T-helper 22 cell (primary cell): ENCODE measurements around the gene ANKRD24.
A peak's percentile ranks its signal among the peaks of the same experiment; 100 is the strongest.
"Not testable (repeated sequence)": the region's sequence is repeated elsewhere in the genome, so short reads cannot be mapped to it uniquely, and the experiment has no call there.

Source experiments
- DNase-seq: peaks from one replicate; pipeline ENCODE4 v3.0.0-alpha.2; 2020; ENCODE audit warnings: low read depth

Gene ANKRD24

DNA sequence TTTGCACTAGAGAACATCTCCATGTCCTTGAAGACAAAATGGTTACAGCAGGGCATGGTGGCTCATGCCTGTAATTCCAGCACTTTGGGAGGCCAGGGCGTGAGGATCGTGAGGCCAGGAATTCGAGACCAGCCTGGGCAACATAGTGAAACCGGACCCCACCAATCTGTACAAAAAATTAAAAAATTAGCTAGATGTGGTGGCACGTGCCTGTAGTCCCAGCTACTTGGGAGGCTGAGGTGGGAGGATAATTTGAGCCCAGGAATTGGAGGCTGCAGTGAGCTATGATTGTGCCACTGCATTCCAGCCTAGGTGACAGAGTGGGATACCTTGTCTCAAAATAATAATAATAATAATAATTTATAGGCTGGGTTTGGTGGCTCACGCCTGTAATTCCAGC, 47.7 kb downstream of the ANKRD24 start:
- DNase-seq: not testable (repeated sequence)

DNA sequence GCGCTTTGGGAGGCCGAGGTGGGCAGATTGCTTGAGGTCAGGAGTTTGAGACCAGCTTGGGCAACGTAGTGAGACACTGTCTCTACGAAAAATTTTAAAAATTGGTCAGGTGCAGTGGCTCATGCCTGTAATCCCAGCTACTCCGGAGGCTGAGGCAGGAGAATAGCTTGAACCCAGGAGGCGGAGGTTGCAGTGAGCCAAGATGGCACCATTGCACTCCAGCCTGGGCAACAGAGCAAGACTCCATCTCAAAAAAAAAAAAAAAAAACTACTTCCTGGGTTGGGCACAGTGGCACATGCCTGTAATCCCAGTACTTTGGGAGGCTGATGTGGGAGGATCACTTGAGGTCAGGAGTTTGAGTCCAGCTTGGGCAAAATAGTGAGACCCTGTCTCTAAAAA, 49.0 kb downstream of the ANKRD24 start:
- DNase-seq: not testable (repeated sequence)

DNA sequence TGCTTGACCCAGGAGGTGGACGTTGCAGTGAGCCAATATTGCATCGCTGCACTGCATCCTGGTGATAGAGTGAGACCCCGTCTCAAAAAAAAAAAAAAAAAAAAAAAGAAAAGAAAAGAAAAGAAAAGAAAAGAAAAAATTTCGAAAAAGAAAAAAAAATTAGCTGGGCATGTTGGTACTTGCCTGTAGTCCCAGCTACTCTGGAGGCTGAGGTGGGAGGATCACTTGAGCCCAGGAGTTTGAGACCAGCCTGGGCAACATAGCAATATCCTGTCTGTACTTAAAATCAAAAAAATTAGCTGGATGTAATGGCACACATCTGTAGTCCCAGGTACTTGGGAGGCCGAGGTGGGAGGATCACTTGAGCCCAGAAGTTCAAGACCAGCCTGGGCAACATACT, 49.6 kb downstream of the ANKRD24 start:
- not testable (repeated sequence) for DNase-seq

DNA sequence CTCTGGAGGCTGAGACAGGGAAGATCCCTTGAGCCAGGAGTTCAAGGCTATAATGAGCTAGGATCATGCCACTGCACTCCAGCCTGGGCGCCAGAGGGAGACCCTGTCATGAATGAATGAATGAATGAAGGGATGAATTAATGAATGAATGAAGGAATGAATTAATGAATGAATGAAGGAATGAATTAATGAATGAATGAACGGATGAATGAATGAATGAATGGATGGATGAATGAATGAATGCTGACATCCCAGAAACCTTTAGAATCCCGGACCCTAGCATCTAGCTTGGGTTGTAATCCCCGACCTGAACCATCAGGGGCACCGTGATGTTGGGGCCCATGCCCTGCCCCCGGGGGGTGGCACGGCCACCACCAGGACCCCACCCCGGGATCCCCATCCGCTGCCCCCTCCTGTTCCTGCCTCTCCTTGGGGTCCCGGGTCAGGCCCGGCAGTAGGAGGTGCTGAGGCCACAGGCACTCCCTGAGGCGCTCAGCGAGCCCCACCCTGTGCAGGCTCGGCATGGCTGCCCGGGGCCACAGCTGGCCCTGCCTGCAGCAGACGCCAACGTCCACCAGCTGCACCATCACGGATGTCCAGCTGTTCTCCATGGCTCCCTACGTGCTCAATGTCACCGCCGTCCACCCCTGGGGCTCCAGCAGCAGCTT, 50.3 kb downstream of the ANKRD24 start:
- no peak for DNase-seq

- peak; percentile 16 for DNase-seq
These were observed 50.9 kb downstream of the ANKRD24 start for GRCh38 chr19:4233282-4233853.

- DNase-seq: no peak
These were observed 51.8 kb downstream of the ANKRD24 start for GRCh38 chr19:4234142-4234861.

GRCh38 chr19:4234862-4235201, 52.3 kb downstream of the ANKRD24 start:
- DNase-seq: no peak

DNA sequence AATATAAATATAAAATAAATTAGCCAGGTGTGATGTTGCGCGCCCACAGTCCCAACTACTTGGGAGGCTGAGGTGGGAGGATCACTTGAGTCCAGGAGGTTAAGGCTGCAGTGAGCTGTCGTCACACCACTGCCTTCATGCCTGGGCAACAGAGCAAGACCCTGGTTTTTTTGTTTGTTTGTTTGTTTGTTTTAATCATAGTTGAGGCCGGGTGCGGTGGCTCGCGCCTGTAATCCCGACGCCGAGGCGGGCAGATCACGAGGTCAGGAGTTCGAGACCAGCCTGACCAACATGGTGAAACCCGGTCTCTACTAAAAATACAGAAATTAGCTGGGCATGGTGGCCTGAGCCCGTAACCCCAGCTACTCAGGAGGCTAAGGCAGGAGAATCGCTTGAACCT, 55.0 kb downstream of the ANKRD24 start:
- not testable (repeated sequence) for DNase-seq

DNA sequence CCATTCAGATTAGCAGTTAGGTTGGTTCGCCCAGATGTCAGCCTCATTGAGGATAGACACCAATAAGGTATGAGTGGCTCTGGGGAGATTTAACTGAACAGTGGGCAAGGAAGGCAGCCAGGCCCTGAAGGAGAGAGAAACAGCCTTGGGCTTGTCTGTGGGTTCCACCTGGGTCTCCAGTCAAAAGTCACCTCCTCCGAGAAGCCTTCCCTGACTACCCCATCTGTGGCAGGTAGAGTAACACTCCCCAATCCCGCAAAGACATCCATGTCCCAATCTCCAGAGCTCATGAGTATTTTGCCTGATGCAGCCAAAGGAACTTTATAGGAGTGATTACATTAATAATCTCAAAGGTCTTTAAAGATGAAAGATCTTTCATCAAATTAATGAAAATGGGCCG, 56.3 kb downstream of the ANKRD24 start:
- no peak for DNase-seq

DNA sequence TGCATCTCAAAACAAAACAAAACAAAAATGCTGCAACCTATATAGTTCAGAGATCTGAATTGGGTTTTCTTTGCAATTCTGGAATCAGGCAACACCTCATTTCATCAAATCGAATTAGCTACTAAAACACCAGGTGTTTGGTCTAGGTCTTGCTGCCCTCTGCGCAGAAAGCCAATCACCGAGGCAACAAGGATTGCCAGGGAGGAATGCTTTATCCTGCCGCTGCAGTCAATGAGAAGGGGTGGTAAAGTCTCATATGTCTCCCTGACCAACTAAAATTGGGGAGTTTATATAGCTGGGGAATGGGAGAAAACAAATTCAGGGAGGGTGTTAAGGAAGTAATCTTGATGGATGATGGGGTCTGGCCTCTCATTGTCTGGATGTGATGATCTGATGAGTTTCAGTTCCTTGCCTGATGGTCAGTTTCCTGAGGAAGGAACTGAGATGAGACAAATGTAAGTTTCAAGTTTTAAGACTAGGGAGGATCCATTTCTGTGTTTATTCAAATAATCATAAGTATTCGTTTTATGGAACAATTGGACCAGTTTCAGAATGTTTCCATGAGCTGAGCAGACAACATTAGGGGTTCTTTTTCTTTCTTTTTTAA, 59.4 kb downstream of the ANKRD24 start:
- no peak for DNase-seq

GRCh38 chr19:4245938-4246337, 63.4 kb downstream of the ANKRD24 start:
- DNase-seq: not testable (repeated sequence)

DNA sequence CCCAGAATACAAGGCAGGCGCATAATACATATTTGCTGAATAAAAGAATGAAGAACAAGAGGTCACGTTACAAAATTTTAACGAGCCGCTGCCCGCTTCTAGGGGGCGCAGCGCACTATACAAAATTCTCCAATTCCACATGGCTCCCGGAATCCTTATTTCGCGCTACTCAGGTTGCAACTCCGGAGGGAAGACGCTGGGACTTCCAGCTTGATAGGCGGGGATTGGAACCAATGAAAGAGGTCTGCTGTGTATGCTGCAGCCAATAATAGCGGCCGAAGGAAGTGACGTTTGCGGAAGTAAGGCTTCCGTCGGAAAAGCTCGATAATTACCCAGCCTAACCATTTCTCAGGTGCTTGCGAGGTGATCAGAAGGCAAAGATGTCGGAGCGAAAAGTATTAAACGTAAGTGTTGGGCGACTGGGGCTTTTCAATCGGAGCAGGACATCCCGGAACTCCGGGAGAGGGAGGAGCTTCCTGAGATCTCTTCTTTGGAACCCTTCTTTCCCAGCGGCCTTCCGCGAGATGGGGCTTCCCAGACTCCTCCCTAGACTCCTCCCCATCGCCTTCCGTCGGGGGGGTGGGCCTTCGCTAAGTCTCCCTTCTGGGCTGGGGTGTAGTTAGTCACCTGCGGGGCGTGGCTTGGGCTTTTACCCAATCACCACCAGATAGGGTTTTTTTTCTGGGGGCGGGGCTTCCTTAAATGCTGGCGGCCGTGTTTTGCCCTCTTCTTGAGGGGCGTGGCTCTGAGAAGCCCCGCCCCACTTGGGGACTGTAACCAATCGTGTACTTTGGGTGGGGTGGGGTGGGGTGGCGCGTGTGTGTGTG, 64.5 kb downstream of the ANKRD24 start, which contains the start of gene YJU2:
YJU2 (plus strand) TSS at position 314 of the 827 bp plus-strand sequence; CDS start at position 381, 67 bp downstream.
- peak; percentile 99 for DNase-seq

DNA sequence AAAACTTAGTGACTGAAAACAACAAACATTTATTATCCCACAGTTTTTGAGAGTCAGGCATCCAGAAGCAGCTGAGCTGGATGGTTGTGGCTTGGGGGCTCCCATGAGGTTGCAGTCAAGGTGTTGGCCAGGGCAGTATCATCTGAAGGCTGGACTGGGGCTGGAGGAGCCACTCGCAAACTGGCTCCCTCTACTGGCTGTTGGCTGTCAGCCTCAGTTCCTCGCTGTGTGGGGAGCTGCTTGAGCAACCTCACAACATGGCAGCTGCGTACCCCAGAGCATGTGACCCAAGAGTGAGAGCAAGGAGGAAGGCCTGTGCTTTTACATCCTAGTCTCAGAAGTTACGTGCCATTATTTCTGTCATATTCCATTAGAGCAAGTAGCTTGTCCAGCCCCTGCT, 74.1 kb downstream of the ANKRD24 start:
- no peak for DNase-seq

DNA sequence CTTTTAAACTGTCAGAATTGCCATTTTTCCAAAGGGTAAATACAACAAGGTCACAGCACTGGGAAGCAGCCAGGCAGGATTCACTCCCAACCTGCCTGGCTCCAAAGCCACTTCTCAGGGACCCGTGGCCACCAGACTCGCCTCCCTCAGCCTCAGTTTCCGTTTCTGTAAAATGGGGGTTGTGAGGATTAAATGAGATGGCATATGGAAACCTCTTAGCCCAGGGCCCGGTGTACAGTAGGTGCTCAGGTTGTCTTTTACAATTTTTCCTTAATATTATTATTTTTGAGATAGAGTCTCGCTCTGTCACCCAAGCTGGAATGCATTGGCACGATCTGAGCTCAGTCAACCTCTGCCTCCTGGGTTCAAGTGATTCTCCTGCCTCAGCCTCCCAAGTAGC, 74.5 kb downstream of the ANKRD24 start:
- no peak for DNase-seq

DNA sequence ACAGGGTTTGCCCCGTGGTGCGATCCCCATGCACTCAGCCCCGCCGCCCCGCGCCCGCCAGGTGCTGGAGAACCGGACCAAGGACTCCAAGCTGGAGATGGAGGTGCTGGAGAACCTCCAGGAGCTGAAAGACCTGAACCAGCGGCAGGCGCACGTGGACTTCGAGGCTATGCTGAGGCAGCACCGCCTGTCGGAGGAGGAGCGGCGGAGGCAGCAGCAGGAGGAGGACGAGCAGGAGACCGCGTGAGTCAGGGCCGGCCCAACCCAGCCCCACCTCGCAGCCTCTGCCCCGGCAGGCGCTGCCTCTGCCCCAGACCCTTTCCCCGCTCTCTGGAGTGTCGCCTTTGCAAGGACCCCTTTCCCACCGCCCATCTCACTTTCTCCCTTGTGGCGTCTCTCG, 75.7 kb downstream of the ANKRD24 start:
- DNase-seq: no peak

DNA sequence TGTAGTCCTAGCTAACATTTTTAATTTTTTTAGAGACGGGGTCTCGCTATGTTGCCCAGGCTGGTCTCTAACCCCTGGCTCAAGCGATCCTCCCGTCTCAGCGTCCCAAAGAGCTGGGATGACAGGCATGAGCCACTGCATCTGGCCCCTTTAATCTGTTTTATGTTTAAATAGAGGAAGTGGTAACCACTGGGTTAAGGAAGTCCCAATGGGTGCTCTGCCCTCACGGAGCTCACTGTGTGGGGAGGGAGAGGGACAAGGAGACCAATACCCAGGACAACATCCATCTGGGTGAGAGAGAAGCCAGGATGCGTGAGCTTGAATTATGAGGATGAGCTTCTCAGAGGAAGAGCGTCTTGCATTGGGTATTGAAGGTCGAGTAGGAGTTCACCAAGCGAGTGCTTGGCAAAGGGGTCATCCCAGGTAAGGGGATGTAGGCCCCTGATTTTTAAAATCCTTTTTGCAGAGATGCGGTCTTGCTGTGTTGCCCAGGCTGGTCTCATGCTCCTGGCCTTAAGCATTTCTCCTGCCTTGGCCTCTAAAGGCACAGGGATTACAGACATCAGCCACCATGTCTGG, 78.2 kb downstream of the ANKRD24 start:
- DNase-seq: no peak

GRCh38 chr19:4264812-4265211, 82.3 kb downstream of the ANKRD24 start:
- DNase-seq: no peak

GRCh38 chr19:4266253-4267000, 83.9 kb downstream of the ANKRD24 start:
- no peak for DNase-seq

- DNase-seq: no peak
These were observed 84.8 kb downstream of the ANKRD24 start for GRCh38 chr19:4267101-4267900.
